HepG2 (cell line): ENCODE results near the gene S1PR2. TPM values are rescaled to one million over a fixed set of nuclear protein-coding genes. Genes with fewer than 3 reads are reported as not detected.

ENCODE experiments used
- FIP1L1 ChIP-seq: fragments of 200-400 bp; formaldehyde crosslinking; IDR thresholded peaks from 2 replicates; pipeline ENCODE4 v1.6.1; 2018; ENCODE audit warnings: low read depth, mild to moderate bottlenecking, low read length, moderate library complexity, borderline replicate concordance; ENCODE audit not compliant: insufficient read depth
- IRX3 ChIP-seq: sonication (generic); formaldehyde crosslinking; IDR thresholded peaks from 2 replicates; pipeline ENCODE4 v1.8.1; 2023; ENCODE audit warnings: mild to moderate bottlenecking, low read depth, missing genetic modification reagents, borderline replicate concordance
- KDM5B ChIP-seq: sonication (generic); formaldehyde crosslinking; IDR thresholded peaks from 2 replicates; pipeline ENCODE4 v1.4.0; 2020; ENCODE audit warnings: missing genetic modification reagents, mild to moderate bottlenecking, borderline replicate concordance
- KMT2A ChIP-seq: sonication (generic); formaldehyde crosslinking; IDR thresholded peaks from 2 replicates; pipeline ENCODE4 v1.4.0; 2020; ENCODE audit warnings: missing genetic modification reagents
- MBD4 ChIP-seq: IDR thresholded peaks from 2 replicates; pipeline ENCODE4 v1.6.1; 2012; ENCODE audit warnings: low read length, inconsistent platforms, borderline replicate concordance
- MED1 ChIP-seq: sonication (generic); formaldehyde crosslinking; IDR thresholded peaks from 2 replicates; pipeline ENCODE4 v1.4.0; 2020; ENCODE audit warnings: missing genetic modification reagents
- NR2F6 ChIP-seq, 2 experiments: IDR thresholded peaks; 2 replicates each; pipeline ENCODE4 v1.6.1; 2016; ENCODE audit warnings: antibody characterized with exemption in 1 of 2, mild to moderate bottlenecking in 1 of 2
- RARA ChIP-seq: IDR thresholded peaks from 2 replicates; pipeline ENCODE4 v1.6.1; 2016; ENCODE audit warnings: missing genetic modification reagents, missing compliant biosample characterization
- SALL1 ChIP-seq: sonication (generic); formaldehyde crosslinking; IDR thresholded peaks from 2 replicates; pipeline ENCODE4 v1.8.0; 2022; ENCODE audit warnings: mild to moderate bottlenecking, missing genetic modification reagents
- TRIM22 ChIP-seq: fragments of 450-650 bp; IDR thresholded peaks from 2 replicates; pipeline ENCODE4 v1.6.1; 2017
- ZNF556 ChIP-seq: sonication (generic); formaldehyde crosslinking; IDR thresholded peaks from 2 replicates; pipeline ENCODE4 v1.4.0; 2020; ENCODE audit warnings: mild to moderate bottlenecking, missing genetic modification reagents, borderline replicate concordance
- ZNF878 ChIP-seq: sonication (generic); formaldehyde crosslinking; IDR thresholded peaks from 2 replicates; pipeline ENCODE4 v1.8.1; 2023; ENCODE audit warnings: mild to moderate bottlenecking, missing genetic modification reagents, moderate library complexity
- polyA plus RNA-seq, 8 experiments: library from polyadenylated mRNA; depleted of rRNA in 3 of 8; stranded (reverse) in 7 of 8; unstranded in 1 of 8; fragments of >200 nt; fragmentation: Illumina TruSeq in 4 of 8; extraction: Trizol in 4 of 8; gene quantifications; 2 replicates each; pipeline versions ENCODE4 v1.2.1 to v1.2.3, GENCODE V29; 2011 to 2016; ENCODE audit warnings: low read depth in 4 of 8, missing spikeins in 1 of 8, mixed read lengths in 1 of 8; ENCODE audit not compliant: insufficient read depth in 1 of 8
- total RNA-seq, 5 experiments: library from RNA; depleted of rRNA; stranded (reverse); fragments of >200 nt; fragmentation: Illumina TruSeq; extraction: Trizol; gene quantifications; 2 replicates each; pipeline ENCODE4 v1.2.3, GENCODE V29; 2016; ENCODE audit warnings: low read depth in 1 of 5
- TF ChIP-seq, protein P1 (sequence below): sonication (generic); formaldehyde crosslinking; IDR thresholded peaks from 2 replicates; pipeline ENCODE4 v1.9.0; 2021; ENCODE audit warnings: missing genetic modification reagents, borderline replicate concordance
- TF ChIP-seq, protein P2 (sequence below): sonication (generic); formaldehyde crosslinking; IDR thresholded peaks from 2 replicates; pipeline ENCODE4 v1.4.0; 2020; ENCODE audit warnings: low read depth, missing genetic modification reagents
- TF ChIP-seq, protein P3 (sequence below): sonication (generic); formaldehyde crosslinking; conservative IDR thresholded peaks from 2 replicates; pipeline ENCODE4 v1.4.0; 2020; ENCODE audit warnings: mild to moderate bottlenecking, missing genetic modification reagents, moderate library complexity
- TF ChIP-seq, protein P4 (sequence below): sonication (generic); formaldehyde crosslinking; IDR thresholded peaks from 2 replicates; pipeline ENCODE4 v1.4.0; 2020; ENCODE audit warnings: mild to moderate bottlenecking, missing genetic modification reagents

Gene S1PR2
- total and polyA plus RNA-seq, 2 of the 13 experiments (the other 11 are each of a cell fraction or from before 2014, with no cell fraction given), result 0.91 to 1.3 TPM

DNA sequence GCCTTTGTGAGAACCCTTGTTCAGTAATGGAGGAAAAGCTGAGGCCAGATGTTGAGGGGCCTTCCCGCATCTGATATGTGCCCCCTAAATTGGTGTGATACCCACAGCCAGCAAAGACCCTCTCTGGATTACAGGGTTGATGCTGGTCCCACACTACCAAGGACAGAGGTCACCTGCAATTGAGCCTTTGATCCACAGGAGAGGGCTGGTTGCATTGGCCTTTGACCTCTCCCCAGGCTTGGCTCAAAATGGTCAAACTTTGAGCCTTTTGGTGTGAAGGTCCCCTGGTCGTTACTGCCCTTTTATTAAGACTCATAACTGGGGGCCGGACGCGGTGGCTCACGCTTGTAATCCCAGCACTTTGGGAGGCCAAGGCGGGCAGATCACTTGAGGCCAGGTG is 12.5 kb upstream of the S1PR2 start (continued):
- TF ChIP-seq, protein P1, sequence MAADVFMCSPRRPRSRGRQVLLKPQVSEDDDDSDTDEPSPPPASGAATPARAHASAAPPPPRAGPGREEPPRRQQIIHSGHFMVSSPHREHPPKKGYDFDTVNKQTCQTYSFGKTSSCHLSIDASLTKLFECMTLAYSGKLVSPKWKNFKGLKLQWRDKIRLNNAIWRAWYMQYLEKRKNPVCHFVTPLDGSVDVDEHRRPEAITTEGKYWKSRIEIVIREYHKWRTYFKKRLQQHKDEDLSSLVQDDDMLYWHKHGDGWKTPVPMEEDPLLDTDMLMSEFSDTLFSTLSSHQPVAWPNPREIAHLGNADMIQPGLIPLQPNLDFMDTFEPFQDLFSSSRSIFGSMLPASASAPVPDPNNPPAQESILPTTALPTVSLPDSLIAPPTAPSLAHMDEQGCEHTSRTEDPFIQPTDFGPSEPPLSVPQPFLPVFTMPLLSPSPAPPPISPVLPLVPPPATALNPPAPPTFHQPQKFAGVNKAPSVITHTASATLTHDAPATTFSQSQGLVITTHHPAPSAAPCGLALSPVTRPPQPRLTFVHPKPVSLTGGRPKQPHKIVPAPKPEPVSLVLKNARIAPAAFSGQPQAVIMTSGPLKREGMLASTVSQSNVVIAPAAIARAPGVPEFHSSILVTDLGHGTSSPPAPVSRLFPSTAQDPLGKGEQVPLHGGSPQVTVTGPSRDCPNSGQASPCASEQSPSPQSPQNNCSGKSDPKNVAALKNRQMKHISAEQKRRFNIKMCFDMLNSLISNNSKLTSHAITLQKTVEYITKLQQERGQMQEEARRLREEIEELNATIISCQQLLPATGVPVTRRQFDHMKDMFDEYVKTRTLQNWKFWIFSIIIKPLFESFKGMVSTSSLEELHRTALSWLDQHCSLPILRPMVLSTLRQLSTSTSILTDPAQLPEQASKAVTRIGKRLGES (CRISPR knock-in tag), result no peak
- TF ChIP-seq, protein P2, sequence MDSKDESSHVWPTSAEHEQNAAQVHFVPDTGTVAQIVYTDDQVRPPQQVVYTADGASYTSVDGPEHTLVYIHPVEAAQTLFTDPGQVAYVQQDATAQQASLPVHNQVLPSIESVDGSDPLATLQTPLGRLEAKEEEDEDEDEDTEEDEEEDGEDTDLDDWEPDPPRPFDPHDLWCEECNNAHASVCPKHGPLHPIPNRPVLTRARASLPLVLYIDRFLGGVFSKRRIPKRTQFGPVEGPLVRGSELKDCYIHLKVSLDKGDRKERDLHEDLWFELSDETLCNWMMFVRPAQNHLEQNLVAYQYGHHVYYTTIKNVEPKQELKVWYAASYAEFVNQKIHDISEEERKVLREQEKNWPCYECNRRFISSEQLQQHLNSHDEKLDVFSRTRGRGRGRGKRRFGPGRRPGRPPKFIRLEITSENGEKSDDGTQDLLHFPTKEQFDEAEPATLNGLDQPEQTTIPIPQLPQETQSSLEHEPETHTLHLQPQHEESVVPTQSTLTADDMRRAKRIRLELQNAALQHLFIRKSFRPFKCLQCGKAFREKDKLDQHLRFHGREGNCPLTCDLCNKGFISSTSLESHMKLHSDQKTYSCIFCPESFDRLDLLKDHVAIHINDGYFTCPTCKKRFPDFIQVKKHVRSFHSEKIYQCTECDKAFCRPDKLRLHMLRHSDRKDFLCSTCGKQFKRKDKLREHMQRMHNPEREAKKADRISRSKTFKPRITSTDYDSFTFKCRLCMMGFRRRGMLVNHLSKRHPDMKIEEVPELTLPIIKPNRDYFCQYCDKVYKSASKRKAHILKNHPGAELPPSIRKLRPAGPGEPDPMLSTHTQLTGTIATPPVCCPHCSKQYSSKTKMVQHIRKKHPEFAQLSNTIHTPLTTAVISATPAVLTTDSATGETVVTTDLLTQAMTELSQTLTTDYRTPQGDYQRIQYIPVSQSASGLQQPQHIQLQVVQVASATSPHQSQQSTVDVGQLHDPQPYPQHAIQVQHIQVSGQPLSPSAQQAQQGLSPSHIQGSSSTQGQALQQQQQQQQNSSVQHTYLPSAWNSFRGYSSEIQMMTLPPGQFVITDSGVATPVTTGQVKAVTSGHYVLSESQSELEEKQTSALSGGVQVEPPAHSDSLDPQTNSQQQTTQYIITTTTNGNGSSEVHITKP (CRISPR knock-in tag), result no peak
- TF ChIP-seq ZNF556 (CRISPR knock-in tag) (no peak), MBD4 (no peak), KMT2A (CRISPR knock-in tag) (no peak), IRX3 (CRISPR knock-in tag) (no peak), TRIM22 (no peak), KDM5B (peak; percentile 38; the same call in 1 of the 2 replicates), RARA (0 out of 2 replicates have a peak, but pooled peaks have one; percentile 7), SALL1 (CRISPR knock-in tag) (peak; percentile 57), FIP1L1 (no peak), NR2F6 (IDR thresholded peaks at IDR 0.05) (peak; percentile 79), NR2F6 (CRISPR knock-in tag; IDR thresholded peaks at IDR 0.05) (peak; percentile 87), MED1 (no peak), ZNF878 (CRISPR knock-in tag) (no peak)
- TF ChIP-seq, protein P3, sequence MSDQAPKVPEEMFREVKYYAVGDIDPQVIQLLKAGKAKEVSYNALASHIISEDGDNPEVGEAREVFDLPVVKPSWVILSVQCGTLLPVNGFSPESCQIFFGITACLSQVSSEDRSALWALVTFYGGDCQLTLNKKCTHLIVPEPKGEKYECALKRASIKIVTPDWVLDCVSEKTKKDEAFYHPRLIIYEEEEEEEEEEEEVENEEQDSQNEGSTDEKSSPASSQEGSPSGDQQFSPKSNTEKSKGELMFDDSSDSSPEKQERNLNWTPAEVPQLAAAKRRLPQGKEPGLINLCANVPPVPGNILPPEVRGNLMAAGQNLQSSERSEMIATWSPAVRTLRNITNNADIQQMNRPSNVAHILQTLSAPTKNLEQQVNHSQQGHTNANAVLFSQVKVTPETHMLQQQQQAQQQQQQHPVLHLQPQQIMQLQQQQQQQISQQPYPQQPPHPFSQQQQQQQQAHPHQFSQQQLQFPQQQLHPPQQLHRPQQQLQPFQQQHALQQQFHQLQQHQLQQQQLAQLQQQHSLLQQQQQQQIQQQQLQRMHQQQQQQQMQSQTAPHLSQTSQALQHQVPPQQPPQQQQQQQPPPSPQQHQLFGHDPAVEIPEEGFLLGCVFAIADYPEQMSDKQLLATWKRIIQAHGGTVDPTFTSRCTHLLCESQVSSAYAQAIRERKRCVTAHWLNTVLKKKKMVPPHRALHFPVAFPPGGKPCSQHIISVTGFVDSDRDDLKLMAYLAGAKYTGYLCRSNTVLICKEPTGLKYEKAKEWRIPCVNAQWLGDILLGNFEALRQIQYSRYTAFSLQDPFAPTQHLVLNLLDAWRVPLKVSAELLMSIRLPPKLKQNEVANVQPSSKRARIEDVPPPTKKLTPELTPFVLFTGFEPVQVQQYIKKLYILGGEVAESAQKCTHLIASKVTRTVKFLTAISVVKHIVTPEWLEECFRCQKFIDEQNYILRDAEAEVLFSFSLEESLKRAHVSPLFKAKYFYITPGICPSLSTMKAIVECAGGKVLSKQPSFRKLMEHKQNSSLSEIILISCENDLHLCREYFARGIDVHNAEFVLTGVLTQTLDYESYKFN (CRISPR knock-in tag), result peak; percentile 32; the same call in 1 of the 2 replicates
- TF ChIP-seq, protein P4, sequence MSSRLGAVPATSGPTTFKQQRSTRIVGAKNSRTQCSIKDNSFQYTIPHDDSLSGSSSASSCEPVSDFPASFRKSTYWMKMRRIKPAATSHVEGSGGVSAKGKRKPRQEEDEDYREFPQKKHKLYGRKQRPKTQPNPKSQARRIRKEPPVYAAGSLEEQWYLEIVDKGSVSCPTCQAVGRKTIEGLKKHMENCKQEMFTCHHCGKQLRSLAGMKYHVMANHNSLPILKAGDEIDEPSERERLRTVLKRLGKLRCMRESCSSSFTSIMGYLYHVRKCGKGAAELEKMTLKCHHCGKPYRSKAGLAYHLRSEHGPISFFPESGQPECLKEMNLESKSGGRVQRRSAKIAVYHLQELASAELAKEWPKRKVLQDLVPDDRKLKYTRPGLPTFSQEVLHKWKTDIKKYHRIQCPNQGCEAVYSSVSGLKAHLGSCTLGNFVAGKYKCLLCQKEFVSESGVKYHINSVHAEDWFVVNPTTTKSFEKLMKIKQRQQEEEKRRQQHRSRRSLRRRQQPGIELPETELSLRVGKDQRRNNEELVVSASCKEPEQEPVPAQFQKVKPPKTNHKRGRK (CRISPR knock-in tag), result no peak
